HepG2 (cell line): Measurements from ENCODE around the gene SLC17A9. TPM values are rescaled to one million over a fixed set of nuclear protein-coding genes. Genes with fewer than 3 reads are reported as not detected.

Experiments
- ADNP ChIP-seq: sonication (generic); formaldehyde crosslinking; IDR thresholded peaks from 2 replicates; pipeline ENCODE4 v1.4.0; 2020; ENCODE audit warnings: missing genetic modification reagents
- EEA1 ChIP-seq: sonication (generic); formaldehyde crosslinking; IDR thresholded peaks from 2 replicates; pipeline ENCODE4 v1.5.1; 2020; ENCODE audit warnings: mild to moderate bottlenecking, missing genetic modification reagents, borderline replicate concordance
- FOXK2 ChIP-seq: fragments of 450-650 bp; IDR thresholded peaks from 2 replicates; pipeline ENCODE4 v1.6.1; 2016
- GLI4 ChIP-seq: sonication (generic); formaldehyde crosslinking; IDR thresholded peaks from 2 replicates; pipeline ENCODE4 v1.5.1; 2020; ENCODE audit warnings: missing genetic modification reagents, mild to moderate bottlenecking, moderate library complexity, borderline replicate concordance
- HNRNPUL1 ChIP-seq: fragments of 200-400 bp; formaldehyde crosslinking; IDR thresholded peaks from 2 replicates; pipeline ENCODE4 v1.6.1; 2017; ENCODE audit warnings: low read depth, mild to moderate bottlenecking, low read length, moderate library complexity
- NFE2 ChIP-seq: sonication (generic); formaldehyde crosslinking; IDR thresholded peaks from 2 replicates; pipeline ENCODE4 v1.4.0; 2020; ENCODE audit warnings: missing genetic modification reagents
- PAX8 ChIP-seq: sonication (generic); formaldehyde crosslinking; IDR thresholded peaks from 2 replicates; pipeline ENCODE4 v1.8.0; 2022; ENCODE audit warnings: mild to moderate bottlenecking, missing genetic modification reagents, borderline replicate concordance
- PHF20 ChIP-seq: sonication (generic); formaldehyde crosslinking; IDR thresholded peaks from 2 replicates; pipeline ENCODE4 v1.5.0; 2020; ENCODE audit warnings: mild to moderate bottlenecking, missing genetic modification reagents
- SMAD1 ChIP-seq: sonication (generic); formaldehyde crosslinking; IDR thresholded peaks from 2 replicates; pipeline ENCODE4 v1.4.0; 2020; ENCODE audit warnings: missing genetic modification reagents, low read depth, mild to moderate bottlenecking, borderline replicate concordance
- ZFP1 ChIP-seq: IDR thresholded peaks from 2 replicates; pipeline ENCODE4 v1.6.1; 2016
- ZNF446 ChIP-seq: sonication (generic); formaldehyde crosslinking; IDR thresholded peaks from 2 replicates; pipeline ENCODE4 v1.5.0; 2020; ENCODE audit warnings: mild to moderate bottlenecking, missing genetic modification reagents
- ZNF775 ChIP-seq: sonication (generic); formaldehyde crosslinking; IDR thresholded peaks from 2 replicates; pipeline ENCODE4 v1.4.0; 2020; ENCODE audit warnings: missing genetic modification reagents, mild to moderate bottlenecking, moderate library complexity, borderline replicate concordance
- ZSCAN12 ChIP-seq: sonication (generic); formaldehyde crosslinking; IDR thresholded peaks from 2 replicates; pipeline ENCODE4 v1.9.0; 2021; ENCODE audit warnings: mild to moderate bottlenecking, missing genetic modification reagents
- polyA plus RNA-seq, 8 experiments: library from polyadenylated mRNA; depleted of rRNA in 3 of 8; stranded (reverse) in 7 of 8; unstranded in 1 of 8; fragments of >200 nt; fragmentation: Illumina TruSeq in 4 of 8; extraction: Trizol in 4 of 8; gene quantifications; 2 replicates each; pipeline versions ENCODE4 v1.2.1 to v1.2.3, GENCODE V29; 2011 to 2016; ENCODE audit warnings: low read depth in 4 of 8, missing spikeins in 1 of 8, mixed read lengths in 1 of 8; ENCODE audit not compliant: insufficient read depth in 1 of 8
- total RNA-seq, 5 experiments: library from RNA; depleted of rRNA; stranded (reverse); fragments of >200 nt; fragmentation: Illumina TruSeq; extraction: Trizol; gene quantifications; 2 replicates each; pipeline ENCODE4 v1.2.3, GENCODE V29; 2016; ENCODE audit warnings: low read depth in 1 of 5
- TF ChIP-seq, protein P1 (sequence below): sonication (generic); formaldehyde crosslinking; IDR thresholded peaks from 2 replicates; pipeline ENCODE4 v1.8.1; 2023; ENCODE audit warnings: mild to moderate bottlenecking, missing genetic modification reagents, borderline replicate concordance
- TF ChIP-seq, protein P2 (sequence below): sonication (generic); formaldehyde crosslinking; IDR thresholded peaks from 2 replicates; pipeline ENCODE4 v1.9.0; 2022; ENCODE audit warnings: missing genetic modification reagents, mild to moderate bottlenecking, borderline replicate concordance
- TF ChIP-seq, protein P3 (sequence below): conservative IDR thresholded peaks from 2 replicates; pipeline ENCODE4 v1.6.1; 2018; ENCODE audit warnings: missing genetic modification reagents
- TF ChIP-seq, protein P4 (sequence below): IDR thresholded peaks from 2 replicates; pipeline ENCODE4 v1.6.1; 2012; ENCODE audit warnings: low read length, improper control_type of control experiment
- TF ChIP-seq, protein P5 (sequence below): sonication (generic); formaldehyde crosslinking; IDR thresholded peaks from 2 replicates; pipeline ENCODE4 v1.8.0; 2022; ENCODE audit warnings: missing genetic modification reagents, mild to moderate bottlenecking, inconsistent platforms, borderline replicate concordance
- TF ChIP-seq, protein P6 (sequence below): IDR thresholded peaks from 2 replicates; pipeline ENCODE4 v1.6.1; 2012; ENCODE audit warnings: inconsistent platforms

Gene SLC17A9
- total and polyA plus RNA-seq, 2 of the 13 experiments (the other 11 are each of a cell fraction or from before 2014, with no cell fraction given), result 110 to 191 TPM

DNA sequence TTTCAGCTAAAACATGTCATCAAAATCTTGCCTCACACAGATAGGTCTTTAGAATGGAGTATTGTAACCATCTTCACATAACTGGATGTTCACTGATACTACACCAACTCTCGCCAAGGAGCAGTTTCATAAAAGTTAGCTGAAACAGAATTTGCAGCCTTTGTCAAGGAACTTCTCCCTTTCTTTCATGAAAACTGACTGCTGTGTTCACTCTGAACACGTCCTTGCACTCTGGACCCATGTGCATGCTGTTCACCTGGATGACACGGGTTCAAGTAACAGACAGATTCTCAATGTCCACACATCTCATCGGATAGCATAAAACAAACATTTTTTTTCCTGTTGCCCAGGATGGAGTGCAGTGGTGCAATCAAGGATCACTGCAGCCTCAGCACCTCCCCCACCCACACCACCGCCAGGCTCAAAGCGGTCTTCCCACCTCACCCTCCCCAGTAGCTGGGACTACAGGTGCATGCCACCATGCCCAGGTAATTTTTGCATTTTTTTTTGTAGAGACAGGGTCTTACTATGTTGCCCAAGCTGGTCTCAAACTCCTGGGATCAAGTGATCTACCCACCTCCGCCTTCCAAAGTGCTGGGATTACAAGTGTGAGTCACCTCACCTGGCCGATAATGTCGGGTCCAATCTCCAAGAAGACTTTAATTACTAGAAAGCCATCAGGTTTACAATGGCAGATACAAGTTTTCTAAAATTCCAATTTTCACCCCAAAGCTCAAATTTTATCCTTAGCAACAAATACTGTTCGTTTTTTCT is 35.6 kb upstream of the SLC17A9 start (continued):
- TF ChIP-seq, protein P1, sequence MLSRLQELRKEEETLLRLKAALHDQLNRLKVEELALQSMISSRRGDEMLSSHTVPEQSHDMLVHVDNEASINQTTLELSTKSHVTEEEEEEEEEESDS (CRISPR knock-in tag), result peak; percentile 50; the same call in 1 of the 2 replicates
- TF ChIP-seq NFE2, result no peak
- 0 out of 2 replicates have a peak, but pooled peaks have one; percentile 39 for TF ChIP-seq ZNF446
- TF ChIP-seq GLI4 (CRISPR knock-in tag), result peak; percentile 83; the same call in 1 of the 2 replicates
- TF ChIP-seq, protein P2, sequence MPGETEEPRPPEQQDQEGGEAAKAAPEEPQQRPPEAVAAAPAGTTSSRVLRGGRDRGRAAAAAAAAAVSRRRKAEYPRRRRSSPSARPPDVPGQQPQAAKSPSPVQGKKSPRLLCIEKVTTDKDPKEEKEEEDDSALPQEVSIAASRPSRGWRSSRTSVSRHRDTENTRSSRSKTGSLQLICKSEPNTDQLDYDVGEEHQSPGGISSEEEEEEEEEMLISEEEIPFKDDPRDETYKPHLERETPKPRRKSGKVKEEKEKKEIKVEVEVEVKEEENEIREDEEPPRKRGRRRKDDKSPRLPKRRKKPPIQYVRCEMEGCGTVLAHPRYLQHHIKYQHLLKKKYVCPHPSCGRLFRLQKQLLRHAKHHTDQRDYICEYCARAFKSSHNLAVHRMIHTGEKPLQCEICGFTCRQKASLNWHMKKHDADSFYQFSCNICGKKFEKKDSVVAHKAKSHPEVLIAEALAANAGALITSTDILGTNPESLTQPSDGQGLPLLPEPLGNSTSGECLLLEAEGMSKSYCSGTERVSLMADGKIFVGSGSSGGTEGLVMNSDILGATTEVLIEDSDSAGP, result peak; percentile 89
- TF ChIP-seq SMAD1, result 0 out of 2 replicates have a peak, but pooled peaks have one; percentile 60
- TF ChIP-seq, protein P3, sequence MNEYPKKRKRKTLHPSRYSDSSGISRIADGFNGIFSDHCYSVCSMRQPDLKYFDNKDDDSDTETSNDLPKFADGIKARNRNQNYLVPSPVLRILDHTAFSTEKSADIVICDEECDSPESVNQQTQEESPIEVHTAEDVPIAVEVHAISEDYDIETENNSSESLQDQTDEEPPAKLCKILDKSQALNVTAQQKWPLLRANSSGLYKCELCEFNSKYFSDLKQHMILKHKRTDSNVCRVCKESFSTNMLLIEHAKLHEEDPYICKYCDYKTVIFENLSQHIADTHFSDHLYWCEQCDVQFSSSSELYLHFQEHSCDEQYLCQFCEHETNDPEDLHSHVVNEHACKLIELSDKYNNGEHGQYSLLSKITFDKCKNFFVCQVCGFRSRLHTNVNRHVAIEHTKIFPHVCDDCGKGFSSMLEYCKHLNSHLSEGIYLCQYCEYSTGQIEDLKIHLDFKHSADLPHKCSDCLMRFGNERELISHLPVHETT (CRISPR knock-in tag), result peak; percentile 77; the same call in 1 of the 2 replicates
- TF ChIP-seq, protein P4, sequence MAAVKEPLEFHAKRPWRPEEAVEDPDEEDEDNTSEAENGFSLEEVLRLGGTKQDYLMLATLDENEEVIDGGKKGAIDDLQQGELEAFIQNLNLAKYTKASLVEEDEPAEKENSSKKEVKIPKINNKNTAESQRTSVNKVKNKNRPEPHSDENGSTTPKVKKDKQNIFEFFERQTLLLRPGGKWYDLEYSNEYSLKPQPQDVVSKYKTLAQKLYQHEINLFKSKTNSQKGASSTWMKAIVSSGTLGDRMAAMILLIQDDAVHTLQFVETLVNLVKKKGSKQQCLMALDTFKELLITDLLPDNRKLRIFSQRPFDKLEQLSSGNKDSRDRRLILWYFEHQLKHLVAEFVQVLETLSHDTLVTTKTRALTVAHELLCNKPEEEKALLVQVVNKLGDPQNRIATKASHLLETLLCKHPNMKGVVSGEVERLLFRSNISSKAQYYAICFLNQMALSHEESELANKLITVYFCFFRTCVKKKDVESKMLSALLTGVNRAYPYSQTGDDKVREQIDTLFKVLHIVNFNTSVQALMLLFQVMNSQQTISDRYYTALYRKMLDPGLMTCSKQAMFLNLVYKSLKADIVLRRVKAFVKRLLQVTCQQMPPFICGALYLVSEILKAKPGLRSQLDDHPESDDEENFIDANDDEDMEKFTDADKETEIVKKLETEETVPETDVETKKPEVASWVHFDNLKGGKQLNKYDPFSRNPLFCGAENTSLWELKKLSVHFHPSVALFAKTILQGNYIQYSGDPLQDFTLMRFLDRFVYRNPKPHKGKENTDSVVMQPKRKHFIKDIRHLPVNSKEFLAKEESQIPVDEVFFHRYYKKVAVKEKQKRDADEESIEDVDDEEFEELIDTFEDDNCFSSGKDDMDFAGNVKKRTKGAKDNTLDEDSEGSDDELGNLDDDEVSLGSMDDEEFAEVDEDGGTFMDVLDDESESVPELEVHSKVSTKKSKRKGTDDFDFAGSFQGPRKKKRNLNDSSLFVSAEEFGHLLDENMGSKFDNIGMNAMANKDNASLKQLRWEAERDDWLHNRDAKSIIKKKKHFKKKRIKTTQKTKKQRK, result no peak
- TF ChIP-seq ADNP (CRISPR knock-in tag), result peak; percentile 84; the same call in 1 of the 2 replicates
- TF ChIP-seq ZFP1 (CRISPR knock-in tag), result peak; percentile 95; the same call in 1 of the 2 replicates
- TF ChIP-seq, protein P5, sequence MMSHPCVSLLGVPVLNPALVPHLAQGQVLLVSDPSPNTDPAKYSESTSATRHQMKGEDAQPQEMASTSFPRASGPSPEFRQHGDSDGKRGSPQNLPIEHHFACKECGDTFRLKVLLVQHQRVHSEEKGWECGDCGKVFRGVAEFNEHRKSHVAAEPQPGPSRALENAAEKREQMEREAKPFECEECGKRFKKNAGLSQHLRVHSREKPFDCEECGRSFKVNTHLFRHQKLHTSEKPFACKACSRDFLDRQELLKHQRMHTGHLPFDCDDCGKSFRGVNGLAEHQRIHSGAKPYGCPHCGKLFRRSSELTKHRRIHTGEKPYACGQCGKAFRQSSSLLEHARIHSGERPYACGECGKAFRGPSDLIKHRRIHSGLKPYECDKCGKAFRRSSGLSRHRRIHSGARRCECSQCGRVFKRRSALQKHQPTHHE, result peak; percentile 75; the same call in 1 of the 2 replicates
- TF ChIP-seq HNRNPUL1, result no peak
- peak; percentile 45; the same call in 1 of the 2 replicates for TF ChIP-seq PHF20
- TF ChIP-seq, protein P6, sequence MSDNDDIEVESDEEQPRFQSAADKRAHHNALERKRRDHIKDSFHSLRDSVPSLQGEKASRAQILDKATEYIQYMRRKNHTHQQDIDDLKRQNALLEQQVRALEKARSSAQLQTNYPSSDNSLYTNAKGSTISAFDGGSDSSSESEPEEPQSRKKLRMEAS, result peak; percentile 94
- TF ChIP-seq ZNF775, result peak; percentile 97
- no peak for TF ChIP-seq EEA1 (CRISPR knock-in tag)
- TF ChIP-seq ZSCAN12 (CRISPR knock-in tag), result no peak
- TF ChIP-seq FOXK2, result peak; percentile 59
- TF ChIP-seq PAX8, result peak; percentile 85; the same call in 1 of the 2 replicates
